Measurements from ENCODE around the gene PRR29.
"Not testable (repeated sequence)": the region's sequence is repeated elsewhere in the genome, so short reads cannot be mapped to it uniquely, and the experiment has no call there.

The PRR29 gene

GRCh38 chr17:64016974-64017373 lies 18.8 kb downstream of the PRR29 start:
- DNase-seq: no peak

GRCh38 chr17:64017381-64017980 lies 19.3 kb downstream of the PRR29 start:
- DNase-seq: no peak

DNA sequence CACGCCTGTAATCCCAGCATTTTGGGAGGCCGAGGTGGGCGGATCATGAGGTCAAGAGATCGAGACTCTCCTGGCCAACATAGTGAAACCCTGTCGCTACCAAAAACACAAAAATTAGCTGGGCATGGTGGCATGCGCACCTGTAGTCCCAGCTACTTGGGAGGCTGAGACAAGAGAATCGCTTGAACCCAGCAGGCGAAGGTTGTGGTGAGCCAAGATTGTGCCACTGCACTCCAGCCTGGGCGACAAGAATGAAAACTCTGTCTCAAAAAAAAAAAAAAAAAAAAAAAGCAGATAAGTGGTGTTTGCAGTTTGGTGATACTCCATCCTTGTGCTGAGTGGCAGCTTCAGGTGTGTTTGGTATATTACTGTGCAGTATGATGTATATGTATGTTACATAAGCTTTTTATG lies 21.4 kb downstream of the PRR29 start:
- DNase-seq: not testable (repeated sequence)

DNA sequence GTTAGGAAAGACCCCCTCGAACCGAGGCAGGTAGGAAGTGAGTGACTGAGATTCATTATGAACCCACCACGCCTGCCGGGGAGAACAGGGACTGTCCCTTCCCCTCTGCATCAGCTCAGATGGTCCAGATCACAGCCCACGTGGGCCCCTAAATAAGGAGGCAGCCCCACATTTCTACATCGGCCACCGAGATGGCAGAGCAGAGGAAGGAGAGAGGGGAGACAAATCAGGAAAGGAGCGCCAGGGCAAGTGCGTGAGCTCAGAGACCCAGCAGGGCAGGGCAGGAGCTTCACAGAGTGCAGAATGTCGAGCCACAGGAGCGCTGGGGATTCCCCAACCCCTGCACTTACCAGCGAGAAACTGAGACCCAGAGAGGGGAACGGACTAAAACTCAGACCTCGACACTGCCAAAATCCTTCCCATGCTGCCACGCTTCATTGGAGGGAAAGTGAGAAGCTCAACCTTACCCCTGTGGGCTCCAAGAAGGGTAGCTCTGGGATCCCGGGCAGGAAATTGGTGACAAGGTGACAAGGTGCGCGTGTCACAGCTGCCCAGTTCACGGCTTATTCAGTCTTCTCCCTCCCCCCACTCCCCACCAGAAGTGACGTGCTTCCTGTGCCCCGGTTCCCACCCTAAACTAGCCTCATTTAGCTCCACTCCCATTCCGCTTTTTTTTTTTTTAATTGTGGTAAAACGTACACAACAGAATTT lies 22.1 kb downstream of the PRR29 start, which contains the start of gene ICAM2:
Gene ICAM2 (minus strand): TSS at position 578 of the 711 bp plus-strand sequence. CDS start 13,942 bp downstream, outside the sequence.
- no peak for DNase-seq

GRCh38 chr17:64022611-64023063 lies 24.5 kb downstream of the PRR29 start:
- no peak for DNase-seq

DNA sequence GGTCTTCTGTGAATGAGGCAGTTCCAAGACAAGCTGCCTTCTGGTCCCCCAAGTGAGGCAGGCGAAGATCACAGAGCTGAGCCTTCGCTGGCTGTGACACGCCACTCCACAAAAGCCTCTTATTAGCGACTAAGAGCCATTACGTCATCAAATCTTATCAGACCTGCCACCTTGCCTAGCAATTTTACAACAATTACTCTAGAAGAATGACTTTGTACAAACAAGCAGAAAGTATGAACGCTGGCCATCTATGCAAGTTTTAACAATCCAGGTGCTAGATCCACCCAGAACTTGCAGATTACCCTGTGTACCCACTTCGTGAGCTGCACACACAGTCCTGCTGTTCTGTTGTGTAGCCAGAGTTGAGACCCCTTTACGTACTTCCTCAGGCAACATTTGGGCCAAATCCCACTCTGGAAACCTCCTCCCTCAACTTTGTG lies 26.1 kb downstream of the PRR29 start:
- no peak for DNase-seq

GRCh38 chr17:64024781-64025731 lies 26.9 kb downstream of the PRR29 start:
- no peak for DNase-seq

GRCh38 chr17:64025732-64026294 lies 27.7 kb downstream of the PRR29 start:
- DNase-seq: peak; percentile 18

DNA sequence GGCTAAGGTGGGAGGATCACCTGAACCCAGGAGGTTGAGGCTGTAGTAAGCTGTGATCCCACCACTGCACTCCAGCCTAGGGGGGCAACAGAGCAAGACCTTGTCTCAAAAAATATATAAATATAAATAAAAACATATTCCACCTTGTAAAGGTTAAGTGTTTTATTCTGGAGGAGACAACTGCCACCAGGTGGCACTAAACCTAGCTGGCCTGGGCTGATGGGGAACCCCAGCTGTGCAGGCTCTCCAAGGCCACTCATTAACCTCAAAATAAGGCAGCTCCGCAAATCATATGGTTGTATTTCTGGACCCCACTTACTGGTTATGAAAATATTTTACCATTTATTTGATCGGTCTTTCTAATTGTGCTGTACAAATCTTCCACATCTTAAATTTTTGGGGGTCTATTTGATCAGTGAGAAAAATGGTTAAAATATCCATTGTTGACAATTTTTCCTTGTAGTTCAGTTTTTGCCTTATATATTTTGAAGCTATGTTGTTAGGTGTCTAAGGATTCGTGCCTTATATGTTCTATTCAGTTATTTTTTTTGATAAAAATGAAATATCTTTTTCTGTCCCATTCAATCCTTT lies 30.8 kb downstream of the PRR29 start:
- DNase-seq: no peak

DNA sequence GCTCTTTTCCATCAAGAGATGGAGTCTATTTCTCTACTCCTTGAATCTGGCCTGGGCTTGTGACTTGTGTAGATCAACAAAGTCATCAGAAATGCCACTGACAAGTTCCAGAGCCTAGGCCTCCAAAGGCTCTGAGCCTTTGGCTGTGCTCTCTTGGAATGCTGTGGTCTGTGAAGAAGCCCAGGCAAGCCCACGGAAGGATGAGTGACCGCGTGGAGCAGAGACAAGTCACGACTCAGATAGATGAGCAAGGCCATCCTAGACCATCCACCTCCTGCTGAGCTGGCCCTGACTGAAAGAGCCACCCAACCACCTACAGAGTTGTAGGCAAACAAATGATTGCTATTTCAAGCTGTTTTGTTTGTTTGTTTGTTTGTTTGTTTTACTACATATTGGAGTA lies 33.9 kb downstream of the PRR29 start:
- no peak for DNase-seq

DNA sequence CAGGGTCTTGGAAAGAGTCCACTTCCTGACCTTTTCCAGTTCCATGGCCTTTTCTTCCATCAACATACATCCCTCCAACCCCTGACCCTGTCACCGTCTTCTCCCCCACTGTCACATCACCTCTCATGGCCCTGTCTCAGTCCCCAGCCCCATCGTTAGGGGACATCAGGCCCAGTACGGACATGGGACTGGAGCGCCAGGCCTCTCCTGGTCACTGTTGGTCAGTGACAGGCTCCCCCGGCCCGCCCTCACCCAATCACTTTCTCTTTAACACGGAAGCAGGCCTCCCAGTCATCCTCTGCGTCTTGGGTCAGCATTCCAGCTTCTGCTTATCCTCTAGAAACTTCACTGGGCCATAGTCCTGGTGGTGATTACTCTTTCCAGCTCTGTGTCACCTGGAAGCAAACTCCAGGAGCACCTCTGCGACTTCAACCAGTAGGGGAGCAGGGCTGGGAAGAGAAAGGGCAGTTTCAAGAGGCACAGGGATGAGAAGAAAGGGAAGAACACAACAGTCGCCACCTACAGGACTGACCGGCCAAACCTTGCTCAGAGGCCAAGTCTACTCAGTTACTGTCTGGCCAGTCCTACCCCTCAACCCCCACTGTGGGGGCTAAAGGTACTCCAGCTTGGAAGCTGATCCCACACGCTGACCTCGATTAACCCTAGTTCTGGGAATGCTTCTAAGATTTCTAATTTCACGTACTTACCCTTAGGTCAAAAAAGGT lies 38.2 kb downstream of the PRR29 start:
- no peak for DNase-seq

DNA sequence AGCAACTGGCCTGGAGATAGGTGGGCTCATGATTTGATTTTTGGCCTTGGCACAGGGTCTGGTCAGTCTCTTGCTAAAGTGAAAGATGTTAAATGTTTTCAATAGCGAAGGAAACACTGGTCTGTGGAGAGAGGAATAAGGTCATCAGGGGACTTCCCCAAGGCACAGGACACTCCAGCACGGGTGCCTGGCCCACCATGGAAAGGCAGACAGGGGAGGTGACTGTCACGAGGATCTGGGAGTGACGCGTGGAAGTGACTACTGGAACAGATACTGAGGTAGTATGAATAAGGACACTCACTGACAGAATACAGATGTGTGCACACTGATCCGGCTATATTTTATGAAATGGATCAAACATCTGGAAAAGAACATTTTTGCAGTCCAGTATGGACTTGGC lies 39.0 kb downstream of the PRR29 start:
- DNase-seq: no peak

- no peak for DNase-seq
Observed at GRCh38 chr17:64037802-64038201, 39.7 kb downstream of the PRR29 start.

GRCh38 chr17:64038331-64039105 lies 40.4 kb downstream of the PRR29 start:
- DNase-seq: no peak

- DNase-seq: no peak
Observed at GRCh38 chr17:64039106-64039400, 40.9 kb downstream of the PRR29 start.

DNA sequence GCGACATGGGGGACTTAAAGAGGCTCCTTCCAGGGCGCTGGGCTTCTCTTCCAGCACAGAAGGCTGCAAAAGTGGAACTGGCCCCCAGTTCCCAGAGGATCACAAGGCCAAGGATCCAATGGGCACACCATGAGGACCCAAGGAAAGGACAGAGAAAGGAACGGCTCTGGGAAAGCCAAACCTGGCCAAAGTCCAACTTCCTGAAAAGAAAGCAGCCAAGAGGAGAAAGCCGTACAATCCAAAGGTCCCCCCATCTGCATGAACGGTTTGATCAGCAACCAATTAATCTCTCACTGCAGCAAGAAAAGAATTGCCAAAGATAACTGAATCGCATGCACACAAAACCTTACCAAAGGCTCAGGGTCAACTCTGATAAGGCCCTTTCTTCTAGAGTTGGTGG lies 42.1 kb downstream of the PRR29 start:
- no peak for DNase-seq

- DNase-seq: no peak
Observed at GRCh38 chr17:64041912-64042311, 43.8 kb downstream of the PRR29 start.

GRCh38 chr17:64042700-64043485 lies 44.7 kb downstream of the PRR29 start:
- DNase-seq: no peak

DNA sequence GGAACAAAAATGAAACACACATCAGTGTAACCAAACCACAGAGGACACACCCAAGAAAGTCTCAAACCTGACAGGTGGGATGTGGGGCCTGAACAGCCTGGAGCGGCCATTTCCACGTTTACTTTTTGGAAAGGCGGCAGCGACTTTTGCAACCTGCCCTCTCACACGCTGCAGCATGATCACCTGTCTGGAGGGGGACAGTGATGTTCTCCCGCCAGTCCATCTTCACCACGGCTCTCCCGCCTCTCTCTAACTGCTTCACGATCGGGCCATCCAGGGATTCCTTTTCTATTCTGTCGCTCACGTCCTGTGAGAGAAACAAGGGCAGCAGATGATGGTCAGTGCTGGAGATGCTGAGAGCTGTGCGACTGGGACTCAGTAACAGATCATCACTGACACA lies 47.0 kb downstream of the PRR29 start:
- no peak for DNase-seq

GRCh38 chr17:64048805-64049204 lies 50.7 kb downstream of the PRR29 start:
- no peak for DNase-seq

All from DMS79 (cell line).